HepG2 (cell line): ENCODE data around the gene WHAMM. TPM values are rescaled to one million over a fixed set of nuclear protein-coding genes. Genes with fewer than 3 reads are reported as not detected.
"Not testable (repeated sequence)": the region's sequence is repeated elsewhere in the genome, so short reads cannot be mapped to it uniquely, and the experiment has no call there.

Experiments
- ATAC-seq: fragments of 200-7000 bp; cut with Tn5 transposase; 3 replicates; pipeline ENCODE4 v1.9.1; 2020; ENCODE audit warnings: mild to moderate bottlenecking, moderate library complexity
- BruUV-seq: library from RNA; stranded (reverse); fragments of 400-500 nt; replicated peaks from 2 replicates; lab custom pipeline; 2021; lab: Mats Ljungman, UMichigan
- CTCF ChIA-PET: fragments of 300-600 bp; formaldehyde crosslinking; extraction: SDS; loops from one replicate; lab custom pipeline; 2021; ENCODE audit warnings: low total read pairs, inconsistent platforms, low intra/inter-chr PET ratio; lab: Yijun Ruan, JAX
- POLR2A ChIA-PET: fragments of 350-600 bp; sonication (Branson Sonifier 250); formaldehyde crosslinking; loops from one replicate; lab custom pipeline; 2020; ENCODE audit warnings: antibody characterized with exemption, inconsistent platforms; lab: Yijun Ruan, JAX
- DNase-seq: peaks from one replicate; pipeline ENCODE4 v3.0.0-alpha.2; 2015; ENCODE audit warnings: low spot score
- FAIRE-seq: peaks from 3 replicates; lab custom pipeline; 2011; peaks lifted over from hg19 to GRCh38; lab: Jason Lieb, UNC
- H2AFZ ChIP-seq: one replicate; pipeline ENCODE4 v1.6.1; 2011; ENCODE audit warnings: low read length, inconsistent platforms
- H3K27ac ChIP-seq: fragments of 300-600 bp; 3 replicates; pipeline ENCODE4 v1.8.0; 2011; ENCODE audit warnings: mixed run types, mild to moderate bottlenecking, mixed read lengths, low read length, inconsistent platforms; ENCODE audit not compliant: insufficient read depth; ENCODE audit errors: extremely low read length
- H3K27me3 ChIP-seq, 2 experiments: fragments of 200-600 bp in 1 of 2; 2 replicates in 1 of 2; 3 replicates in 1 of 2; pipeline versions ENCODE4 v1.6.0 to v1.8.0; 2011; ENCODE audit warnings: low read length in 2 of 2, mild to moderate bottlenecking in 2 of 2, moderate library complexity in 2 of 2, inconsistent platforms in 1 of 2; ENCODE audit not compliant: insufficient read depth in 2 of 2, control insufficient read depth in 1 of 2
- H3K36me3 ChIP-seq, 2 experiments: fragments of 200-600 bp in 1 of 2; replicated peaks in 1 of 2; 2 replicates in 1 of 2; 3 replicates in 1 of 2; pipeline versions ENCODE4 v1.5.1 to v1.8.0; 2011; ENCODE audit warnings: low read length in 2 of 2, inconsistent platforms in 1 of 2; ENCODE audit not compliant: insufficient read depth in 2 of 2, control insufficient read depth in 1 of 2
- H3K4me1 ChIP-seq: 2 replicates; pipeline ENCODE4 v1.5.1; 2012; ENCODE audit warnings: low read length, inconsistent platforms; ENCODE audit not compliant: insufficient read depth
- H3K4me2 ChIP-seq: 2 replicates; pipeline ENCODE4 v1.6.0; 2011; ENCODE audit warnings: low read depth, low read length, inconsistent platforms
- H3K4me3 ChIP-seq, 3 experiments: fragments of 200-600 bp in 1 of 3; sonication (generic), shearing (Covaris generic) in 1 of 3; replicated peaks in 1 of 3; 2 replicates each; pipeline ENCODE4 v1.5.1; 2011 to 2016; ENCODE audit warnings: low read length in 3 of 3, inconsistent platforms in 2 of 3, low read depth in 2 of 3, mild to moderate bottlenecking in 2 of 3, control low read depth in 1 of 3, mixed read lengths in 1 of 3; ENCODE audit not compliant: insufficient read depth in 1 of 3
- H3K79me2 ChIP-seq: one replicate; pipeline ENCODE4 v1.6.1; 2011; ENCODE audit warnings: low read length, inconsistent platforms; ENCODE audit not compliant: insufficient read depth
- H3K9ac ChIP-seq: 2 replicates; pipeline ENCODE4 v1.6.0; 2011; ENCODE audit warnings: mild to moderate bottlenecking, low read depth, low read length, inconsistent platforms; ENCODE audit not compliant: insufficient read depth
- H3K9me3 ChIP-seq: 2 replicates; pipeline ENCODE4 v1.5.1; 2012; ENCODE audit warnings: mild to moderate bottlenecking, low read length
- H4K20me1 ChIP-seq: 2 replicates; pipeline ENCODE4 v1.6.0; 2011; ENCODE audit warnings: inconsistent platforms, mild to moderate bottlenecking, low read length, moderate library complexity; ENCODE audit not compliant: insufficient read depth
- SMAD1 ChIP-seq: sonication (generic); formaldehyde crosslinking; IDR thresholded peaks from 2 replicates; pipeline ENCODE4 v1.4.0; 2020; ENCODE audit warnings: missing genetic modification reagents, low read depth, mild to moderate bottlenecking, borderline replicate concordance
- ZBTB42 ChIP-seq: sonication (generic); formaldehyde crosslinking; IDR thresholded peaks from 2 replicates; pipeline ENCODE4 v1.5.0; 2020; ENCODE audit warnings: mild to moderate bottlenecking, missing genetic modification reagents
- ZNF142 ChIP-seq: sonication (generic); formaldehyde crosslinking; IDR thresholded peaks from 2 replicates; pipeline ENCODE4 v1.4.0; 2020; ENCODE audit warnings: missing genetic modification reagents
- WGBS: methylation state at CpG from one replicate; pipeline ENCODE4 v1.1.6; 2017; ENCODE audit warnings: low lambda C conversion rate; 5-methylcytosine and 5-hydroxymethylcytosine counted together
- in situ Hi-C: cut with HindIII; loops from 2 replicates; pipeline ENCODE4 v1.10.0; 2017; ENCODE audit warnings: low pct_unique_long_range_greater_than_20kb; ENCODE audit not compliant: extremely low pct_ligation_motif_present
- intact Hi-C: fragments of 100-400 bp; cut with micrococcal nuclease; formaldehyde crosslinking; loops from one replicate; pipeline ENCODE4 v1.10.0; 2022; ENCODE audit not compliant: unreplicated experiment
- polyA plus RNA-seq, 8 experiments: library from polyadenylated mRNA; depleted of rRNA in 3 of 8; stranded (reverse) in 7 of 8; unstranded in 1 of 8; fragments of >200 nt; fragmentation: Illumina TruSeq in 4 of 8; extraction: Trizol in 4 of 8; gene quantifications; 2 replicates each; pipeline versions ENCODE4 v1.2.1 to v1.2.3, GENCODE V29; 2011 to 2016; ENCODE audit warnings: low read depth in 4 of 8, missing spikeins in 1 of 8, mixed read lengths in 1 of 8; ENCODE audit not compliant: insufficient read depth in 1 of 8
- total RNA-seq, 5 experiments: library from RNA; depleted of rRNA; stranded (reverse); fragments of >200 nt; fragmentation: Illumina TruSeq; extraction: Trizol; gene quantifications; 2 replicates each; pipeline ENCODE4 v1.2.3, GENCODE V29; 2016; ENCODE audit warnings: low read depth in 1 of 5

Gene WHAMM
- total and polyA plus RNA-seq, 2 of the 13 experiments (the other 11 are each of a cell fraction or from before 2014, with no cell fraction given), result 2.9 to 3.0 TPM

DNA sequence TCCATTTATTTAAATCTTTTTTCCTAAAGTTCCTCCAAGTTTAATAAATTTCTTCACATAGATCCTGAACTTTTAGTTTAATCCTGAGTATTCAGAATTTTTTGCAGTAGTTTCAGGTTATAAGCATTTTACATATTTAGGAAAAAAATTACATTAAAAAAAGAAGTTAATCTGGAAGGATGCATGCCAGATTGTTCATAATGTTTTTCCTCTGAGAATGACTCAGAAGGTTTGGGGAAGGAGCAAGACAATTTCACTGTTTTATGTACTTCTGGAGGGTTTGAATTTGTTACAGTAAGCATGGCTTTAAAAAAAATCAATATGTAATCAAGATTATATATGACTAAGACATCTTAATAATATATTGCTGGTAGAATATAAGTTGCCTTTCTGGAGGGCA lies 12.4 kb downstream of the WHAMM start:
- H2AFZ ChIP-seq, H3K4me2 ChIP-seq, ATAC-seq, H3K27me3 ChIP-seq, H3K9ac ChIP-seq, H4K20me1 ChIP-seq, POLR2A ChIA-PET, BruUV-seq, H3K79me2 ChIP-seq, FAIRE-seq, H3K27ac ChIP-seq, H3K4me3 ChIP-seq, H3K4me1 ChIP-seq, in situ Hi-C loops, CTCF ChIA-PET, H3K9me3 ChIP-seq, intact Hi-C loops, DNase-seq: not testable (repeated sequence)
- H3K36me3 ChIP-seq, result peaks cover 8 to 40% of the 10 kb centered on the region in 2 experiments; a peak in 4 of 5 replicates

- FAIRE-seq (no peak), ATAC-seq (no peak), DNase-seq (no peak)
- WGBS, result over 99% methylated on average over 5 of the region's 5 CpGs
- Histone ChIP-seq H3K79me2 (no peaks in the 10 kb centered on the region), H3K4me3 (no peak overlapping the region), H3K36me3 (peaks cover 5 to 44% of the 10 kb centered on the region in 2 experiments; a peak in 4 of 5 replicates), H3K27me3 (no peaks in the 10 kb centered on the region), H3K4me2 (no peak overlapping the region), H3K4me1 (peaks cover 8% of the 10 kb centered on the region), H3K9ac (no peak overlapping the region), H3K9me3 (no peaks in the 10 kb centered on the region), H4K20me1 (no peaks in the 10 kb centered on the region), H3K27ac (no peak overlapping the region), H2AFZ (no peak overlapping the region)
- in situ Hi-C loops, result no loop called here
- ChIA-PET POLR2A (no interaction called here), CTCF (no interaction called here)
- TF ChIP-seq SMAD1 (CRISPR knock-in tag) (no peak), ZBTB42 (CRISPR knock-in tag) (no peak), ZNF142 (CRISPR knock-in tag) (no peak)
- BruUV-seq, result no TSS peak
- intact Hi-C loops, result no loop called here
These were observed 13.6 kb downstream of the WHAMM start for GRCh38 chr15:82823049-82823448.
